GM10266 (cell line): Measurements from ENCODE around the gene RAB3GAP2.

Experiments used
- DNase-seq: peaks from one replicate; pipeline ENCODE4 v3.0.0; 2012; ENCODE audit errors: extremely low spot score
- CTCF ChIP-seq: IDR thresholded peaks from 2 replicates; pipeline ENCODE4 v1.5.1; 2012; ENCODE audit warnings: mild to moderate bottlenecking, low read depth; ENCODE audit not compliant: control insufficient read depth, insufficient read depth; ENCODE audit errors: missing control alignments

RAB3GAP2 gene

GRCh38 chr1:220272047-220272840 is at the start of gene RAB3GAP2:
RAB3GAP2 (minus strand) TSS chr1:220272453; CDS start chr1:220272337, 116 bp downstream.
- TF ChIP-seq CTCF: no peak
- peak; percentile 94 for DNase-seq

GRCh38 chr1:220321758-220322157 is 49.5 kb upstream of the RAB3GAP2 start:
- no peak for TF ChIP-seq CTCF
- DNase-seq: no peak

GRCh38 chr1:220320709-220321108 is 48.5 kb upstream of the RAB3GAP2 start:
- no peak for DNase-seq
- no peak for TF ChIP-seq CTCF

- no peak for TF ChIP-seq CTCF
- DNase-seq: no peak
Measured at GRCh38 chr1:220318673-220319072, 46.4 kb upstream of the RAB3GAP2 start.

- DNase-seq: no peak
- TF ChIP-seq CTCF: no peak
Measured at GRCh38 chr1:220317161-220317560, 44.9 kb upstream of the RAB3GAP2 start.

- no peak for TF ChIP-seq CTCF
- no peak for DNase-seq
Measured at GRCh38 chr1:220316305-220316704, 44.1 kb upstream of the RAB3GAP2 start.

- TF ChIP-seq CTCF: no peak
- DNase-seq: no peak
Measured at GRCh38 chr1:220315070-220315839, 43.0 kb upstream of the RAB3GAP2 start.
